Neural crest cell (in vitro differentiated cells): Measurements from ENCODE around the gene GMPR. TPM values are rescaled to one million over a fixed set of nuclear protein-coding genes. Genes with fewer than 3 reads are reported as not detected.

ENCODE experiments used
- DNase-seq: peaks from one replicate; pipeline ENCODE4 v3.0.0; 2021; ENCODE audit warnings: low read depth, mixed read lengths, low spot score
- H3K27ac Mint-ChIP-seq: one replicate; pipeline ENCODE4 v1.8.0; 2021; ENCODE audit warnings: mild to moderate bottlenecking, mixed read lengths; ENCODE audit not compliant: unreplicated experiment
- H3K27me3 Mint-ChIP-seq: 2 replicates; pipeline ENCODE4 v1.8.0; 2021; ENCODE audit warnings: low read depth, mild to moderate bottlenecking, mixed read lengths
- H3K36me3 Mint-ChIP-seq: 2 replicates; pipeline ENCODE4 v1.8.0; 2021; ENCODE audit warnings: low read depth, mild to moderate bottlenecking, mixed read lengths
- H3K4me1 Mint-ChIP-seq: 2 replicates; pipeline ENCODE4 v1.8.0; 2021; ENCODE audit warnings: mixed read lengths
- H3K4me3 Mint-ChIP-seq: one replicate; pipeline ENCODE4 v1.8.0; 2021; ENCODE audit warnings: mild to moderate bottlenecking, mixed read lengths
- H3K9me3 Mint-ChIP-seq: 2 replicates; pipeline ENCODE4 v1.8.0; 2021; ENCODE audit warnings: mixed read lengths
- CTCF ChIP-seq: fragments of 200-600 bp; sonication (generic); conservative IDR thresholded peaks from 2 replicates; pipeline ENCODE4 v1.5.0; 2021; ENCODE audit warnings: antibody characterized with exemption, mild to moderate bottlenecking
- total RNA-seq: library from RNA; stranded (reverse); gene quantifications from 2 replicates; pipeline ENCODE4 v1.2.1, GENCODE V29; 2021

Gene GMPR
- total RNA-seq, 1 donor from 2014 or later: 0.16 TPM

- Mint-ChIP-seq H3K4me1 (peaks cover 7% of the 10 kb centered on the region), H3K27ac (no peak overlapping the region), H3K36me3 (no peaks in the 10 kb centered on the region), H3K27me3 (no peaks in the 10 kb centered on the region), H3K9me3 (peaks cover 2% of the 10 kb centered on the region), H3K4me3 (no peak overlapping the region)
- TF ChIP-seq CTCF: peak; percentile 51
- no peak for DNase-seq
These were observed 100.3 kb downstream of the GMPR start for GRCh38 chr6:16338577-16339264.

- Mint-ChIP-seq H3K36me3 (no peaks in the 10 kb centered on the region), H3K4me3 (no peak overlapping the region), H3K4me1 (peaks cover 7% of the 10 kb centered on the region), H3K27ac (no peak overlapping the region), H3K9me3 (peaks cover 2% of the 10 kb centered on the region), H3K27me3 (no peaks in the 10 kb centered on the region)
- no peak for DNase-seq
- no peak for TF ChIP-seq CTCF
These were observed 100.8 kb downstream of the GMPR start for GRCh38 chr6:16339265-16339587.

GRCh38 chr6:16343593-16343992 lies 105.2 kb downstream of the GMPR start:
- H3K9me3 Mint-ChIP-seq: peaks cover 2% of the 10 kb centered on the region
- H3K27me3 Mint-ChIP-seq: no peaks in the 10 kb centered on the region
- peaks cover 17% of the 10 kb centered on the region for H3K4me1 Mint-ChIP-seq
- H3K27ac Mint-ChIP-seq: no peak overlapping the region
- no peak overlapping the region for H3K4me3 Mint-ChIP-seq
- H3K36me3 Mint-ChIP-seq: no peaks in the 10 kb centered on the region
- no peak for DNase-seq
- TF ChIP-seq CTCF: no peak

GRCh38 chr6:16344756-16345155 lies 106.4 kb downstream of the GMPR start:
- H3K36me3 Mint-ChIP-seq: no peaks in the 10 kb centered on the region
- H3K27ac Mint-ChIP-seq: peak overlapping the region; percentile 0
- no peaks in the 10 kb centered on the region for H3K27me3 Mint-ChIP-seq
- H3K9me3 Mint-ChIP-seq: peaks cover 2% of the 10 kb centered on the region
- H3K4me3 Mint-ChIP-seq: no peak overlapping the region
- peaks cover 16% of the 10 kb centered on the region for H3K4me1 Mint-ChIP-seq
- DNase-seq: no peak
- TF ChIP-seq CTCF: no peak

Other genes starting within 250 kb of the GMPR start
- gene MYLIP, start 109.5 kb upstream of the GMPR start, total RNA-seq: 4.5 and 5.8 TPM in 2 replicates